Activated naive CD8-positive, alpha-beta T cell treated with anti-CD3 and anti-CD28 coated beads, Interleukin-2, amount 10 ng/mL, durations not matched to agents 7 days and 5 days (primary cell): ENCODE measurements around the gene SNCAIP. TPM values are rescaled to one million over a fixed set of nuclear protein-coding genes. Genes with fewer than 3 reads are reported as not detected.

Experiments
- ATAC-seq: fragments of 150-1000 bp; cut with Tn5 transposase; one replicate; pipeline ENCODE4 v1.10.0; 2021; ENCODE audit warnings: low read depth, moderate library complexity
- POLR2A ChIA-PET: fragments of 350-600 bp; sonication (Branson Sonifier 250); formaldehyde crosslinking; loops from one replicate; lab custom pipeline; 2021; ENCODE audit warnings: antibody characterized with exemption; lab: Charles Lee
- DNase-seq: peaks from one replicate; pipeline ENCODE4 v3.0.0; 2021
- H3K27ac Mint-ChIP-seq: one replicate; pipeline ENCODE4 v1.8.0; 2022; ENCODE audit warnings: mild to moderate bottlenecking, mixed read lengths
- H3K27me3 Mint-ChIP-seq: one replicate; pipeline ENCODE4 v1.8.0; 2022; ENCODE audit warnings: mild to moderate bottlenecking, moderate library complexity, mixed read lengths
- H3K36me3 Mint-ChIP-seq: one replicate; pipeline ENCODE4 v1.8.0; 2021; ENCODE audit warnings: mild to moderate bottlenecking, mixed read lengths
- H3K4me1 Mint-ChIP-seq: one replicate; pipeline ENCODE4 v1.8.0; 2021; ENCODE audit warnings: mixed read lengths
- H3K4me3 Mint-ChIP-seq: one replicate; pipeline ENCODE4 v1.8.0; 2022; ENCODE audit warnings: mild to moderate bottlenecking, moderate library complexity, mixed read lengths
- H3K9me3 Mint-ChIP-seq: one replicate; pipeline ENCODE4 v1.8.0; 2021; ENCODE audit warnings: mixed read lengths
- total RNA-seq, 2 experiments: library from RNA; stranded (reverse); gene quantifications; one replicate each; pipeline ENCODE4 v1.2.3, GENCODE V29; 2021

Gene SNCAIP
- total RNA-seq, 2 experiments from 2014 or later = not detected

DNA sequence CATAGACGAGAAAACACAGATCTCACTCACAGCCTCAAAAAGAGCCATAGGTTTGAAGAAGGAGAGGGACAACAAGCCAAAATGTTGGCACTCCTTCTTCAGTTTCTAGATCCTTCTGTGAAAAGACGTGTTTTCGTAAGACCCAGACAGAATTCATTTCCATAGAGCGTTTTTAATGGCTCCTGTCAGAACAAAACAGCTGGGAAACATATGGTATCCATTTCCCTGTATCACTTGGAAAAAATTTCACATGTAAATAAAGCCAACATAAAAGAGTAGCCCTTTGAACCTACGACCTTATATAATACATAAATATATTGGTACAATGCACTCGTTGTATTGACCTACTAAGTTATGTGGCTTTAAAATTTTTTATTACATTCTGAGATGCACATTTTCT is 108.1 kb downstream of the SNCAIP start:
- no peaks in the 10 kb centered on the region for H3K4me1 Mint-ChIP-seq
- ATAC-seq (no peak), DNase-seq (no peak)
- no peaks in the 10 kb centered on the region for H3K9me3 Mint-ChIP-seq
- no peak overlapping the region for H3K4me3 Mint-ChIP-seq
- no peak overlapping the region for H3K27ac Mint-ChIP-seq
- no peaks in the 10 kb centered on the region for H3K36me3 Mint-ChIP-seq
- POLR2A ChIA-PET = no interaction called here
- H3K27me3 Mint-ChIP-seq = no peaks in the 10 kb centered on the region

DNA sequence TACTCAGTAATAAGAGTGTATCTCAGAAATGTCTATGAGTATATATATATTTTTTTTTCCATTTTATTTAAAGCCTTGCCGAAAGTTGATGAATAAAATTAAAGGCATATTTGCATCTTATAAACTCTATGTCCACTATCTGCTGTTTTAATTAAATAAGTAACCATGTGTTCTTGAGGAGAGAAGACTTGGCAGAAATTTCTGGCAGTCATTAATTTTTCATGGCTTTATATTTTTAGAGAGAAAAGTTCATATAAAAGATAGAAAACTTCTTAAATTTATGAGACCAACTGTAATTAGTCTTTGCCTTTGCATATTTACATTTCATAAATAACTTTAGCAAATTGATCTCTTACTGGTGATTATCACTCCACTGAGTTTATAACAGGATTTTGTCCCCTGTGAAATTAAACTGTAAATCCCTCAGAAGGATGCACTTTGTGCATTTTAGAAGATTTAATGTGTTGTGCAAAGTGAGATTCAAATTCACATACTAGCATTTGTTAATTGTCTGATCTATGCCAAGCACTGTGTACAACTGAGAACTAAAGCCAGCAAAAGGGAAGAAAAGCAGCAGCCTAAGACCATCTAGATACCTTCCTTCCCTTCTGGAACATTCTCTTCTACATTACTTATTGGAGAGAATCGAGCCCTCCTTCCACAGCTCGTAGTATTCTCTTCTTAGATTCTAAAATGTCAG is 108.7 kb downstream of the SNCAIP start:
- Mint-ChIP-seq H3K9me3 (no peaks in the 10 kb centered on the region), H3K27ac (no peak overlapping the region), H3K4me1 (no peaks in the 10 kb centered on the region), H3K27me3 (no peaks in the 10 kb centered on the region), H3K36me3 (no peaks in the 10 kb centered on the region), H3K4me3 (no peak overlapping the region)
- ATAC-seq (no peak), DNase-seq (no peak)
- POLR2A ChIA-PET = no interaction called here

DNA sequence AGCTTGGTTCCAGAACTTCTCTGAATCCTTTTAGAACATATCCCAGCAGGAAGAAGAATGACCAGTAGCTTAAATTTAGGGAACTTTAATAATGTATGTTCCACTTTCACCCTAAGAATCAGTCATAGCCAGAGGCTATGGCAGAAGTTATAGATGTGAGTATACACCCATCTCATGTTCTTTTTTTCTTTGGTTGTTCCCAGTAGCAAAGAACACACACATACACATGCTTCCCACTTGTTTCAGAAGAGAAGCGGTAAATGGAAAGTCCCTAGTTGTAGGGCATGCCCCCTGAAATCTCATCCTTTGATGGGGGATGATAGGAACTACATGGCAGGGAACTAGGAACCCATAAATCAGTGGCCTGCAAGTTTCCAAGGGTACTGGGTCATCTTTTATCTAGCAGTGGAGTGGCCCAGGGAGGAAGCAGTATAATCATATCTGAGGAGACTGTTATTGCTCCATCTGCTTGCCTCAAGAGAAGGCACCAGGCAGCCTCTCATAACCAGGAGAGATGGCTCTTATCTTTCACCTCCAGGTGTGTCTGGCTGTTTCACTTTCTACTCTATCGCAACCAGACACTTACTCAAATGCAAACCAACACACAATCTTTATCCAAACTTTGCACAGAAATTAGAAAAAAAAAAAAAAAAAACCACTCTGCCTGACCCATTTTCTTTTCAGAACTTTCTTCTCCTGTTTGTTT is 109.5 kb downstream of the SNCAIP start:
- no peak overlapping the region for H3K4me3 Mint-ChIP-seq
- ATAC-seq = no peak
- no peaks in the 10 kb centered on the region for H3K9me3 Mint-ChIP-seq
- no peak for DNase-seq
- no peaks in the 10 kb centered on the region for H3K27me3 Mint-ChIP-seq
- no peaks in the 10 kb centered on the region for H3K36me3 Mint-ChIP-seq
- H3K4me1 Mint-ChIP-seq = no peaks in the 10 kb centered on the region
- POLR2A ChIA-PET = no interaction called here
- no peak overlapping the region for H3K27ac Mint-ChIP-seq

DNA sequence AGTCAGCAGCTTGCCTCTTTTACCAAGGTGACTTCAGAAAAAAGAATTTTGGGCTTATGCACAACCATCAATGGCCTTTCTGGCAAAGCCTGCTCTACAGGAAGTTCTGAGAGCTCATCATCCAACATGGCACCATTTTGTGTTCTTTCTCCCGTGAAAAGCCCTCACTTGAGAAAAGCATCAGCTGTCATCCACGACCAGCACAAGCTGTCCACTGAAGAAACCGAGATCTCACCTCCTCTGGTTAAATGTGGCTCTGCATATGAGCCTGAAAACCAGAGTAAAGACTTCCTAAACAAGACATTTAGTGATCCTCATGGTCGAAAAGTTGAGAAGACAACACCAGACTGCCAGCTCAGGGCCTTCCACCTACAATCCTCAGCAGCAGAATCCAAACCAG is 111.2 kb downstream of the SNCAIP start:
- Mint-ChIP-seq H3K4me3 (no peak overlapping the region), H3K4me1 (no peaks in the 10 kb centered on the region), H3K36me3 (no peaks in the 10 kb centered on the region), H3K9me3 (no peaks in the 10 kb centered on the region), H3K27me3 (no peaks in the 10 kb centered on the region), H3K27ac (no peak overlapping the region)
- ATAC-seq (no peak), DNase-seq (no peak)
- POLR2A ChIA-PET = no interaction called here

DNA sequence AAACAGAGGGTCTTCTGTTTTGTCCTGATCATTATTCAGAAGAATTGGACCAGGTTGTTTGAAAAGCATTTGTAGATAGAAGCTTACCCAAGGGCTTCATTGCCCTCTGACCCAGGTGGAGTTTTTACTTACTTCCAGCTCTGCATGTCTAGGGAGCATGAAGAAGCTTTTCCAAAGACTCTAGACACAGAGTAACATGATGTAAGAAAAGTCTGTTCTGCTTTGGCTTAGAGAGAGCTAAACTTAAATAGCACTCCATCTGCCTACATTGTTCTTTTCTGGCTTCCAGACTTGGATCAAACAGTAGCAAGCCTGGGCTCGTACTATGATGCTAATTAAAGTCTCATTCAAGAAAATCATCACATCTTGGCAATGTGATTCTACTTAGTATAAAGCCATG is 112.1 kb downstream of the SNCAIP start:
- Mint-ChIP-seq H3K27ac (no peak overlapping the region), H3K27me3 (no peaks in the 10 kb centered on the region), H3K4me3 (no peak overlapping the region), H3K36me3 (no peaks in the 10 kb centered on the region), H3K9me3 (no peaks in the 10 kb centered on the region), H3K4me1 (no peaks in the 10 kb centered on the region)
- POLR2A ChIA-PET = no interaction called here
- DNase-seq (no peak), ATAC-seq (no peak)

DNA sequence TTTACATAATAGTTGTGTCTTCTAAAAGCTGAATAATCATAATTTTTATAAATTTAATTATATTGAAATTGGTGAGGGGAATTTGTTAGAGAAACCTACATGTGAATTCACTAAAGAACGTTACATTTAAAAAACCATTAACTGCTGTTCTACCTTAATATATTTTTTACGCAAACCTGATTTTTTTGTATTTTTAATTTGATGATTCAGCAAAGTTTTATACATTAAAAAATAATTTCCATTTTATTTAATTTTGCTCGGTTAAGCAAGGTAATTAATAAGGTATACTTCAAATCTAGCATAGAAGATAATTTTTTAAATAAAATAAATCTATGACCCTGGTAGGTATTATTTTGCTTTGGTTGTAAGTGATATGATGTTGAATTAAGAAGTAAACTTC is 114.3 kb downstream of the SNCAIP start:
- POLR2A ChIA-PET = no interaction called here
- no peaks in the 10 kb centered on the region for H3K36me3 Mint-ChIP-seq
- no peak overlapping the region for H3K27ac Mint-ChIP-seq
- H3K4me1 Mint-ChIP-seq = no peaks in the 10 kb centered on the region
- H3K27me3 Mint-ChIP-seq = no peaks in the 10 kb centered on the region
- ATAC-seq (no peak), DNase-seq (no peak)
- no peak overlapping the region for H3K4me3 Mint-ChIP-seq
- no peaks in the 10 kb centered on the region for H3K9me3 Mint-ChIP-seq

DNA sequence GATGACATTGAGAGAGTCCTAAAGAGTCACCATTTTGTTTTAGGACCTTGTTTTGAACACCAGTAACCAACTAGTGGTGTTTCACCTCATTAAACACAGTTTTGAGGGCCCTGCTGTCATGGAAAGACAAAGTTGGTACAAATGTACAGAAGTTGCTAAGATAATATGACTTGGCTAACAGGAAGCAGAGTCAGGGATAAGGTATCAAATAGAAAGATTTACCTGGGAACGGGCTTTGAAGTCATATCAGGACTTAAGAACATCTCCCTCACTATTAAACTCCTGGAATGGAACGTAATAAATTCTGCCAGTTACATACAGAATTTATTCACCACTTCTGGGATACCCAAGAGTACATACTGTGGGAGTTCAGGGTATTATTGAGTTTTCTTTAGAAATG is 115.6 kb downstream of the SNCAIP start:
- ATAC-seq (no peak), DNase-seq (no peak)
- no peaks in the 10 kb centered on the region for H3K9me3 Mint-ChIP-seq
- no peaks in the 10 kb centered on the region for H3K36me3 Mint-ChIP-seq
- POLR2A ChIA-PET = no interaction called here
- H3K27me3 Mint-ChIP-seq = no peaks in the 10 kb centered on the region
- H3K4me3 Mint-ChIP-seq = no peak overlapping the region
- H3K4me1 Mint-ChIP-seq = no peaks in the 10 kb centered on the region
- no peak overlapping the region for H3K27ac Mint-ChIP-seq

DNA sequence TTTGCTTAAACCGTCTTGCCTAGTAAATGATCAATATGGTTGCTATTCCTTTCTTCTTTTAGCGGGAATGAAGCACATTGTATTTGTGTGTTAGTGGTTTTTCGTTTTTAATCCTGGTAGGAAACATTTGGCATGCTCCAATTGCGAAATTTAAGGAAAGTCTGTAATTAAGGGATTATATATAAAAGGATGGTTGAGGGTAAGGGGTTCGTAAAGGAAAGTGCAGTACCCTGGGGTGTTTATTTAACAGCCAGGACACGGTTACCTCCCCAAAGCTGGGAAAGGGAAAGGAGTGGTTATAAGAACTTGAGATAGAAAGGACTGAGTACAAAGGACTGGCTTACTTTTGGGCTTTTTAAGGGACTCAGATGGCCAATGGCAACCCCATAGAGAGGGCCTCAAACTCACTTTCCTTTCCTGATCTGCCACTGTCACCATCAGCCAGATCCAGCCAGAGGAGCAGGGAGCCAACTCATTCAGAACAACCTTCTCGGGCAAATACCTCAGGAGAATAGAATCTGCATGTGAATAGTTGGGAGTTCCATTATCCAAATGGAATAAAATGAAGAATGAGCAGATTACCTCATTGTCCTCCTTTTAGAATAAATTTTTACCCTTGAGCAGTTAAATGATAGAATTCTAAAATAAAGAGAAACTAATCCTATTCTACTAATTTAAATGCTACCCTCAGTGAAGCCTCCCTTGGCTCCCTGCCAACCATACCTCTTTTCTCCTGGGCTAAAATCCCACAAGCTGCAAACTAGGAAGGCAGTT is 117.7 kb downstream of the SNCAIP start:
- Mint-ChIP-seq H3K27ac (no peak overlapping the region), H3K4me3 (no peak overlapping the region), H3K36me3 (no peaks in the 10 kb centered on the region), H3K4me1 (no peaks in the 10 kb centered on the region), H3K9me3 (no peaks in the 10 kb centered on the region), H3K27me3 (no peaks in the 10 kb centered on the region)
- ATAC-seq (no peak), DNase-seq (no peak)
- POLR2A ChIA-PET = no interaction called here

DNA sequence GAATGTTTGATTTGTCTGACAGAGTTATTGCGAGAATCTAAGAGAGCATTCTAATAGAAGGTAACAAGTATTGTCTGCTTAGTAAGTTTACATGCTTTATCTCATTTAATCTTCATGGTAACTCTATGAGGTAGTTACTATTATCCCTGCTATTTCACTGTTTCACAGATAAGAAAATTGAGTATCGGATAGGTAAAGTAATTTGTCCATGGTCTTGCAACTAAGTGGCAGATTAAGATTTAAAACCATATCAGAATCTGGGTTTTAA is 118.2 kb downstream of the SNCAIP start:
- no peak for DNase-seq
- POLR2A ChIA-PET = no interaction called here
- no peaks in the 10 kb centered on the region for H3K36me3 Mint-ChIP-seq
- no peak for ATAC-seq
- no peak overlapping the region for H3K27ac Mint-ChIP-seq
- H3K4me3 Mint-ChIP-seq = no peak overlapping the region
- no peaks in the 10 kb centered on the region for H3K27me3 Mint-ChIP-seq
- H3K4me1 Mint-ChIP-seq = no peaks in the 10 kb centered on the region
- H3K9me3 Mint-ChIP-seq = no peaks in the 10 kb centered on the region

DNA sequence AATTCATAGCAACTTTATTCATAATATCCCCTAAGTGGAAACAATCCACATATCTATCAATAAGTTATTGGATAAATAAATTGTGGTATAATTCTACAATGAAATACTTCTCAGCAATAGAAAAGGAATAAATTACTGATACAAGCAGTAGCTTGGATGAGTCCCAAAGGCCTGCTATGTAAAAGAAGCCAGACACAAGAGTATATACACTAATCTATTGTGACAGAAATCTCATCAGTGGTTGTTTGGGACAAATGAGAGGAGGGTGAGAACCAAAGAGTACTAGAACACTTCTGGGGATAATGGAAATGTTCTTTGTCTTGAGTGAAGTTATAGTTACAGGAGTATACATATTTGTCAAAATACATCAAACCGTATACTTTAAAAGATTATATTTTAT is 119.3 kb downstream of the SNCAIP start:
- H3K27ac Mint-ChIP-seq = no peak overlapping the region
- H3K27me3 Mint-ChIP-seq = no peaks in the 10 kb centered on the region
- POLR2A ChIA-PET = no interaction called here
- no peaks in the 10 kb centered on the region for H3K36me3 Mint-ChIP-seq
- H3K4me1 Mint-ChIP-seq = no peaks in the 10 kb centered on the region
- H3K4me3 Mint-ChIP-seq = no peak overlapping the region
- no peaks in the 10 kb centered on the region for H3K9me3 Mint-ChIP-seq
- ATAC-seq (no peak), DNase-seq (no peak)

DNA sequence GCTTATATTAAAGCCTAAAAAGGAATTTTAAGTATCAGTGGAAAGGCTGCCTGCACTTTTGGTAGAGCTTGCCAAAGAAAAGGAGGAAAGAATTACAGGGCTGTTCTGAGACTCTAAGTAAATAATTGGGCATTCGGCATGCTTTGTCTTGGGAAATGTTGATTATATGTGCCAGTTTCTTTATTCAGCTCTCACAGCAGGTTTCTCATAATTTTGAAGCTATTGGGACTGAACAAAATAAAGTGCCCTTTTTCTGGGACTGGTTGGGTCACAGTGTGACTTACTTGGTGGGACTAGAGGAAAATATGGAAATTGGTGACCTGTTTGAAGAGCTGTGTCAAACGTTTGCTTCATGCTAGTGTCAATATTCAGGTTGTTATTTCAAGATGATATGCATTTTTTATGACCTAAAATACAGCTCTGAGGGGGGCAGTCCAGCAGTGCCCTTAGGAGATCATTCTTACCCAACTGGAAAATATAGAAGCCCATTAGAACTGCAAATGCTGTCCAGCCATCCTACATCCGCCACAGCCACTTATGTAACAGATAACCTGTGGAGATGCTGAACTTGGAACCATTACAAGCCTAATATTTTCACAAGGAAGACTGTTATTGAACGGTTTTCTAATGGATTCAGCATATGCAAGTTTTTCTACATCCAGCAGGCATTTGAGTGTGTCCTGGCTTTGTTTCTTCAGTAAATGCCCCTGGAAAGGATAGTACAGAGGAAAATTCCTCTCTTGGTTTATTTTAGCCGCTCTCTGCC is 122.4 kb downstream of the SNCAIP start:
- POLR2A ChIA-PET = no interaction called here
- Mint-ChIP-seq H3K9me3 (no peaks in the 10 kb centered on the region), H3K27ac (no peak overlapping the region), H3K4me3 (no peak overlapping the region), H3K27me3 (no peaks in the 10 kb centered on the region), H3K4me1 (no peaks in the 10 kb centered on the region), H3K36me3 (no peaks in the 10 kb centered on the region)
- DNase-seq (no peak), ATAC-seq (no peak)

DNA sequence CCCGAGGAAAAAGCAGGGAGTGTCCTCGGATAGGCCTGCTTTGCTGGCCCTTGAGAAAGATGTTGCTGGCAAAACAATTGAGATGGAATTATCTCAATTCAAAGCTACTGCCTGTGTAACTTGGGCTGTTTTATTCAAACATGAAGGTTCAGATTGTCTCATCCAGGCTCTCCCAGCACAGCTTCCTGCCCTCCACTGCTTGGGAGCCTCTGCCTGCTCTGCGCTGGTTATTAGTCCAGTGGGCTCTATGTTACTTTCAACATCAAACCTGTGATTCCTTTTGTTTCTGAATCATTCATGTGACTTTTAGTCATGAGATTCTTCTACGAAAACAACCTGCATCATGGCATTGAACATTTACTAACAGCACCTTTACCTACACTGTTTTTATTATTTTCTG is 123.2 kb downstream of the SNCAIP start:
- no peak for ATAC-seq
- H3K27me3 Mint-ChIP-seq = no peaks in the 10 kb centered on the region
- no peak for DNase-seq
- H3K4me3 Mint-ChIP-seq = no peak overlapping the region
- H3K27ac Mint-ChIP-seq = no peak overlapping the region
- H3K4me1 Mint-ChIP-seq = no peaks in the 10 kb centered on the region
- no peaks in the 10 kb centered on the region for H3K9me3 Mint-ChIP-seq
- POLR2A ChIA-PET = no interaction called here
- H3K36me3 Mint-ChIP-seq = no peaks in the 10 kb centered on the region

DNA sequence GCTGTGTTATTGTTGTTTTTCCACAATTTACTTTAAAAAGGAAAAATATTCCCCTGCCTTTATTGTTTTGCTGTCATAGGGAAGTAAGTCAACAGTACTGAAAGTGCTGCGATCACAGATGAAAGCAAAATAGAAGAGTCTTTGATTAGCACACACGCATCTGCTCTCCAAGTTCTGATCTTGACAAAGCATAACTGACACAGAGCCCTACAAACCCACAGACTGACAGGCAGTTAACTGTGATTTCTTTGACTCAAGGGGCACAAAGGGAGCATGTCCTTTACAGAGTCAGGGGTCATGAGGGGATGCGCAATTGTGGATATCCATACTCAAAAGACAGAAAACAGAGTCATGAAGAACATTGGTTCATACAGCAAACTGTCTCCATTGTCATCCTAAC is 123.7 kb downstream of the SNCAIP start:
- POLR2A ChIA-PET = no interaction called here
- Mint-ChIP-seq H3K4me3 (no peak overlapping the region), H3K36me3 (no peaks in the 10 kb centered on the region), H3K4me1 (no peaks in the 10 kb centered on the region), H3K9me3 (no peaks in the 10 kb centered on the region), H3K27ac (no peak overlapping the region), H3K27me3 (no peaks in the 10 kb centered on the region)
- no peak for ATAC-seq
- no peak for DNase-seq
